ELF-1 (cell line): Measurements from ENCODE around the gene GLIS1.

Source experiments
- DNase-seq: peaks from one replicate; pipeline ENCODE4 v3.0.0-alpha.2; 2016; ENCODE audit warnings: low read depth, low spot score

GLIS1 gene

GRCh38 chr1:53693773-53694717 lies 44.9 kb downstream of the GLIS1 start:
- no peak for DNase-seq

- DNase-seq = peak; percentile 23
Observed at GRCh38 chr1:53693339-53693738, 45.6 kb downstream of the GLIS1 start.

GRCh38 chr1:53691326-53691725 lies 47.6 kb downstream of the GLIS1 start:
- DNase-seq = no peak

- DNase-seq = no peak
Observed at GRCh38 chr1:53690411-53690810, 48.6 kb downstream of the GLIS1 start.

GRCh38 chr1:53689736-53690326 lies 49.1 kb downstream of the GLIS1 start:
- DNase-seq = no peak

- DNase-seq = no peak
Observed at GRCh38 chr1:53689223-53689622, 49.7 kb downstream of the GLIS1 start.

- DNase-seq = peak; percentile 45
Observed at GRCh38 chr1:53688381-53689102, 50.4 kb downstream of the GLIS1 start.

GRCh38 chr1:53687901-53688300 lies 51.1 kb downstream of the GLIS1 start:
- DNase-seq = peak; percentile 64

GRCh38 chr1:53687426-53687825 lies 51.5 kb downstream of the GLIS1 start:
- DNase-seq = no peak

GRCh38 chr1:53686965-53687267 lies 52.0 kb downstream of the GLIS1 start:
- no peak for DNase-seq

- DNase-seq = peak; percentile 51
Observed at GRCh38 chr1:53686091-53686964, 52.6 kb downstream of the GLIS1 start.

- peak; percentile 67 for DNase-seq
Observed at GRCh38 chr1:53685272-53686051, 53.5 kb downstream of the GLIS1 start.

GRCh38 chr1:53684741-53685140 lies 54.2 kb downstream of the GLIS1 start:
- peak; percentile 13 for DNase-seq

- DNase-seq = peak; percentile 34
Observed at GRCh38 chr1:53683986-53684740, 54.8 kb downstream of the GLIS1 start.

GRCh38 chr1:53682881-53683280 lies 56.1 kb downstream of the GLIS1 start:
- no peak for DNase-seq

- DNase-seq = peak; percentile 86
Observed at GRCh38 chr1:53681977-53682685, 56.8 kb downstream of the GLIS1 start.

GRCh38 chr1:53681351-53681976 lies 57.5 kb downstream of the GLIS1 start:
- no peak for DNase-seq

- DNase-seq = no peak
Observed at GRCh38 chr1:53680868-53681267, 58.1 kb downstream of the GLIS1 start.
